ENCODE measurements around the gene PTPN20.

DNA sequence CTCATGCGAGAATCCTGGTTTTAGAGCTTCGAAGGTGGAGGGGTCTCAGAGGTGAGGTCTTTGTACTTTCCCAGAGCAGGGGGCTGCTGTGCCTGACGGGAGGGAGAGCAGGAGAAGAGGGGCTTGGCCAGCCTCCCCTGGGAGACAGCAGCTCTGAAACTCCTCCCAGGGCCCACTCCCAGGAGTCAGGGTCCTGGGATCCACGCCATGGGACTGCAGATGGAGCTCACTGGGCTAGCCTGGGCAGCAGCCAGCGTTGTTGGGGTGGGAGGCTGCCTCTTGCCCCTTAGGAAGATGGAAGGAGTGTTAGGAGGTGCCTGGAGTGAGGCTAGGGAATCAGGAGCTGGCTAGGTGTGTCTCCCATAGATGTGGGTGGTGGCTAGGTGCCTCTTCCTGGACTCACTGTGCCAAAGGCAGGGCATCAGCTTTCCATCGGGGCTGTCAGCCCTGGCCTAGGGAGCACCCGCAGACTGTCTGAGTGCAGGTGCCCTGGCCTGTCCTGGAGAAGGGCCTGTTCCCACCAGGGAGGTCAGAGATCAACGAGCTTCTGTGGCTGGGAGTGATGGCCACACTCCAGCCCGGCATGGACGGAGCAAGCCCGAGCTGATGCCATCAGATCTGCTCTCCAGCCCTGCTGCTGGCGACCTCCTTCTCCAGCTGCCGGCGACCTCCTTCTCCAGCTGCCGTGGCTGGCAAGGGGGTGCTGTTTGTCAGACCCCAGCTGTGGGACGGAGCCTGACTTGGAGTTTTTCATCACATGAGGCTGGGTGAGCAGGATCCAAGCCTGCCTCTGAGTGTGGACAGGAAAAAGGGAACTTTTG, 111.3 kb downstream of the PTPN20 start:
- TF ChIP-seq, protein P1, sequence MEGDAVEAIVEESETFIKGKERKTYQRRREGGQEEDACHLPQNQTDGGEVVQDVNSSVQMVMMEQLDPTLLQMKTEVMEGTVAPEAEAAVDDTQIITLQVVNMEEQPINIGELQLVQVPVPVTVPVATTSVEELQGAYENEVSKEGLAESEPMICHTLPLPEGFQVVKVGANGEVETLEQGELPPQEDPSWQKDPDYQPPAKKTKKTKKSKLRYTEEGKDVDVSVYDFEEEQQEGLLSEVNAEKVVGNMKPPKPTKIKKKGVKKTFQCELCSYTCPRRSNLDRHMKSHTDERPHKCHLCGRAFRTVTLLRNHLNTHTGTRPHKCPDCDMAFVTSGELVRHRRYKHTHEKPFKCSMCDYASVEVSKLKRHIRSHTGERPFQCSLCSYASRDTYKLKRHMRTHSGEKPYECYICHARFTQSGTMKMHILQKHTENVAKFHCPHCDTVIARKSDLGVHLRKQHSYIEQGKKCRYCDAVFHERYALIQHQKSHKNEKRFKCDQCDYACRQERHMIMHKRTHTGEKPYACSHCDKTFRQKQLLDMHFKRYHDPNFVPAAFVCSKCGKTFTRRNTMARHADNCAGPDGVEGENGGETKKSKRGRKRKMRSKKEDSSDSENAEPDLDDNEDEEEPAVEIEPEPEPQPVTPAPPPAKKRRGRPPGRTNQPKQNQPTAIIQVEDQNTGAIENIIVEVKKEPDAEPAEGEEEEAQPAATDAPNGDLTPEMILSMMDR (IDR thresholded peaks at IDR 0.05) = no peak
- no peak for TF ChIP-seq POLR2A (IDR thresholded peaks at IDR 0.05)

All from body of pancreas (tissue), 4 donors.